ENCODE measurements around the gene DNMT3A.

Gene DNMT3A

GRCh38 chr2:25383806-25384205 lies 42.1 kb upstream of the DNMT3A start:
- H3K9ac ChIP-seq (ENCODE audit: low read depth, low read length, poor library complexity, severe bottlenecking) = no peak overlapping the region

GRCh38 chr2:25381502-25381901 lies 39.8 kb upstream of the DNMT3A start:
- Histone ChIP-seq H3K4me1 (ENCODE audit: insufficient read depth, low read length, poor library complexity, severe bottlenecking) (peaks cover 22% of the 10 kb centered on the region), H3K27me3 (ENCODE audit: insufficient read depth, low read length, poor library complexity, severe bottlenecking) (no peaks in the 10 kb centered on the region), H3K4me3 (ENCODE audit: low read length, poor library complexity, severe bottlenecking) (no peak overlapping the region), H2AFZ (ENCODE audit: low read length) (no peak overlapping the region), H3F3A (ENCODE audit: low read depth) (no peaks in the 10 kb centered on the region), H3K79me2 (ENCODE audit: insufficient read depth, low read length) (no peaks in the 10 kb centered on the region), H3K36me3 (ENCODE audit: insufficient read depth, low read length) (no peaks in the 10 kb centered on the region; the same call in 1 of the 2 replicates), H3K9me2 (replicated peaks; ENCODE audit: low read depth, low read length) (no peaks in the 10 kb centered on the region), H3K4me2 (ENCODE audit: low read depth, low read length, poor library complexity, severe bottlenecking) (no peak overlapping the region), H3K9ac (ENCODE audit: low read depth, low read length, poor library complexity, severe bottlenecking) (no peak overlapping the region), H4K20me1 (ENCODE audit: insufficient read depth, low read length, poor library complexity, severe bottlenecking) (no peaks in the 10 kb centered on the region), H3K9me3 (ENCODE audit: insufficient read depth, low read depth, low read length) (no peaks in the 10 kb centered on the region)
- no peak for TF ChIP-seq EZH2phosphoT487 (IDR thresholded peaks at IDR 0.05; ENCODE audit: borderline replicate concordance)

More at GRCh38 chr2:25383806-25384205, 42.1 kb upstream of the DNMT3A start:
- no peak overlapping the region for H3K4me2 ChIP-seq (ENCODE audit: low read depth, low read length, poor library complexity, severe bottlenecking)
- H3K36me3 ChIP-seq (ENCODE audit: insufficient read depth, low read length) = no peaks in the 10 kb centered on the region; the same call in 1 of the 2 replicates
- no peaks in the 10 kb centered on the region for H3K9me2 ChIP-seq (replicated peaks; ENCODE audit: low read depth, low read length)
- H3F3A ChIP-seq (ENCODE audit: low read depth) = no peaks in the 10 kb centered on the region
- H3K79me2 ChIP-seq (ENCODE audit: insufficient read depth, low read length) = no peaks in the 10 kb centered on the region
- no peak for TF ChIP-seq CTCF (conservative IDR thresholded peaks at IDR 0.05; ENCODE audit: low read length)
- TF ChIP-seq EZH2phosphoT487 (IDR thresholded peaks at IDR 0.05; ENCODE audit: borderline replicate concordance) = no peak
- H3K9me3 ChIP-seq (ENCODE audit: insufficient read depth, low read depth, low read length) = no peaks in the 10 kb centered on the region
- no peak overlapping the region for H2AFZ ChIP-seq (ENCODE audit: low read length)
- no peak overlapping the region for H3K4me3 ChIP-seq (ENCODE audit: low read length, poor library complexity, severe bottlenecking)
- no peaks in the 10 kb centered on the region for H4K20me1 ChIP-seq (ENCODE audit: insufficient read depth, low read length, poor library complexity, severe bottlenecking)
- H3K27me3 ChIP-seq (ENCODE audit: insufficient read depth, low read length, poor library complexity, severe bottlenecking) = no peaks in the 10 kb centered on the region
- peaks cover 2% of the 10 kb centered on the region for H3K4me1 ChIP-seq (ENCODE audit: insufficient read depth, low read length, poor library complexity, severe bottlenecking)

GRCh38 chr2:25380586-25381375 lies 39.1 kb upstream of the DNMT3A start:
- H3K27me3 ChIP-seq (ENCODE audit: insufficient read depth, low read length, poor library complexity, severe bottlenecking) = no peaks in the 10 kb centered on the region
- H3K9me3 ChIP-seq (ENCODE audit: insufficient read depth, low read depth, low read length) = no peaks in the 10 kb centered on the region
- H2AFZ ChIP-seq (ENCODE audit: low read length) = no peak overlapping the region
- H3K79me2 ChIP-seq (ENCODE audit: insufficient read depth, low read length) = no peaks in the 10 kb centered on the region
- H3K9me2 ChIP-seq (replicated peaks; ENCODE audit: low read depth, low read length) = no peaks in the 10 kb centered on the region
- H3K4me3 ChIP-seq (ENCODE audit: low read length, poor library complexity, severe bottlenecking) = no peak overlapping the region
- TF ChIP-seq CTCF (conservative IDR thresholded peaks at IDR 0.05; ENCODE audit: low read length) (no peak), EZH2phosphoT487 (IDR thresholded peaks at IDR 0.05; ENCODE audit: borderline replicate concordance) (no peak)
- H3K9ac ChIP-seq (ENCODE audit: low read depth, low read length, poor library complexity, severe bottlenecking) = no peak overlapping the region
- no peak overlapping the region for H3K4me2 ChIP-seq (ENCODE audit: low read depth, low read length, poor library complexity, severe bottlenecking)
- H4K20me1 ChIP-seq (ENCODE audit: insufficient read depth, low read length, poor library complexity, severe bottlenecking) = no peaks in the 10 kb centered on the region
- H3K36me3 ChIP-seq (ENCODE audit: insufficient read depth, low read length) = no peaks in the 10 kb centered on the region
- H3K4me1 ChIP-seq (ENCODE audit: insufficient read depth, low read length, poor library complexity, severe bottlenecking) = peaks cover 28% of the 10 kb centered on the region
- no peaks in the 10 kb centered on the region for H3F3A ChIP-seq (ENCODE audit: low read depth)

All from Loucy (cell line).